Measurements from ENCODE around the gene AK1. TPM values are rescaled to one million over a fixed set of nuclear protein-coding genes. Genes with fewer than 3 reads are reported as not detected.

Gene AK1
- total and polyA plus RNA-seq, 2 of the 8 experiments (the other 6 are each of a cell fraction or from before 2014, with no cell fraction given), result 37.9 to 39.2 TPM

DNA sequence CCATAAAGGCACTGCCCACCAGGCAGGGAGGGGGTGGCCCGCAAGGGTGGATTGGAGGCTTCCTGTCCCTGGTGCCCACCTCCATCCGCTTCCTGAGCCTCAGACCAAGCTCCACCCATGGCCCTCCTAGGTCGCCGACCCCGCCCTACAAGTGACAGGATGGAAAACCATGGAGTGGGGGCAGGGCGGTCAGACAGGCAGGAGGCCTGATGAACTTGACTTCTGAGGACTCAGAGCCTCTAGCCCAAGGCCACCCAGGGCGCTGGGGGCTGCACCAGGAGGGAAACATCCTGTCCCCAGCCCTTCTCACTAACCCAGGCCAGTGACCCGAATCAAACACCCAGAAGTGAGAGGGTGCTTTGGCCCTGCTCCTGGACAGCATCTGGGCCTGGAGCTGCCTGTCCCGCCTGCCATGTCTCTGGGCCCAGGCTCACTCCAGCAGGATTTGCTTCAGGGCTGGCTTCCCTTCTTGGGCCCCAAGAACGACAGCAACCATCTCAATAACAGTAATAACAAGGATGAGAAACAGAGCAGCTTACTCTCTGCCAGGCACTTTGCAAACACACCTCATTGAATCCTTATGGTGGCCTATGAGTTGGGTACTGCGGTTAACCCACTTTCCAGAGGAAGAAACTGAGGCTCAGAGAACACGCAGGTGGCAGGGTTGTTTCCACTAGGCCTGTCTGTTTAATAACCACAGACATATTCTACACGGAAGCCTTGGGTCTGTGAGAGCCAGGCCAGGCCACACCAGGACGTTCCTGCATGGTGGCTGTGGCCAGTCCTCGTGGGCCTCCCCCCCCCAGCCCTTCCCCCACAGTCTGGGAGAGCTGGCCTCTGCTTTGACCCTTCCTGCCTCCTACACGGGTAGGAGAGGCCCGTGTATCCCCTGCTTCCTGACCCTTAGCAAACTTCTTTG is 26.3 kb upstream of the AK1 start (continued):
- TF ChIP-seq CBX5 (IDR thresholded peaks at IDR 0.05; ENCODE audit: low read depth, low read length) (no peak), KDM1A (IDR thresholded peaks at IDR 0.05; ENCODE audit: borderline replicate concordance, low read length) (no peak)

Data from H1 (cell line).